ENCODE data around the gene DCST1.

The DCST1 gene

GRCh38 chr1:155093911-155094621, 60.4 kb downstream of the DCST1 start:
- peak; percentile 25 for DNase-seq

- DNase-seq = no peak
Observed at GRCh38 chr1:155094622-155094948, 61.0 kb downstream of the DCST1 start.

GRCh38 chr1:155099331-155099730, 65.7 kb downstream of the DCST1 start:
- no peak for DNase-seq
